ENCODE results near the gene AP4M1. TPM values are rescaled to one million over a fixed set of nuclear protein-coding genes. Genes with fewer than 3 reads are reported as not detected.

The AP4M1 gene
- total and polyA plus RNA-seq, 9 of the 15 experiments (the other 6 are each of a cell fraction or from before 2014, with no cell fraction given) = 1.3 to 30.9 (median 14.1) TPM

GRCh38 chr7:100071018-100071723 is 30.3 kb upstream of the AP4M1 start (continued):
- TF ChIP-seq CBX5 (IDR thresholded peaks at IDR 0.05; ENCODE audit: borderline replicate concordance, low read depth) = peak; percentile 92; the same call in 1 of the 2 replicates
- no peak for TF ChIP-seq CREB5 (CRISPR knock-in tag; IDR thresholded peaks at IDR 0.05)
- no peak for TF ChIP-seq ZFP30 (CRISPR knock-in tag; IDR thresholded peaks at IDR 0.05; ENCODE audit: borderline replicate concordance)
- TF ChIP-seq ZNF707 (CRISPR knock-in tag; conservative IDR thresholded peaks at IDR 0.05) = no peak
- TF ChIP-seq ZNF75A (CRISPR knock-in tag; IDR thresholded peaks at IDR 0.05) = peak; percentile 99
- no peak for TF ChIP-seq ZNF174 (CRISPR knock-in tag; IDR thresholded peaks at IDR 0.05)
- TF ChIP-seq CBX1 (IDR thresholded peaks at IDR 0.05; ENCODE audit: low read depth) = peak; percentile 85; the same call in 1 of the 2 replicates
- TF ChIP-seq SUPT5H (IDR thresholded peaks at IDR 0.05) = peak; percentile 56; the same call in 1 of the 2 replicates
- TF ChIP-seq HMBOX1 (IDR thresholded peaks at IDR 0.05) = no peak
- peak; percentile 85 for TF ChIP-seq RBM25 (IDR thresholded peaks at IDR 0.05; ENCODE audit: low read depth, low read length, severe bottlenecking)
- peak; percentile 97 for TF ChIP-seq XRCC3 (IDR thresholded peaks at IDR 0.05)
- TF ChIP-seq PTBP1 (IDR thresholded peaks at IDR 0.05; ENCODE audit: low read depth, low read length) = 0 out of 2 replicates have a peak, but pooled peaks have one; percentile 70
- peak; percentile 80 for TF ChIP-seq ZEB2 (IDR thresholded peaks at IDR 0.05)
- peak; percentile 61 for TF ChIP-seq POLR2B (IDR thresholded peaks at IDR 0.05; ENCODE audit: low read depth, partially characterized antibody)
- 0 out of 2 replicates have a peak, but pooled peaks have one; percentile 22 for TF ChIP-seq EP400 (IDR thresholded peaks at IDR 0.05)
- TF ChIP-seq MAFG (tag; conservative IDR thresholded peaks at IDR 0.05) = no peak
- TF ChIP-seq AFF1 (IDR thresholded peaks at IDR 0.05; ENCODE audit: low read depth in 1 of 2, partially characterized antibody in 2 of 2) = peak in 1 of 2 experiments; percentile 52
- TF ChIP-seq MXD1 (CRISPR knock-in tag; IDR thresholded peaks at IDR 0.05; ENCODE audit: borderline replicate concordance, poor library complexity, severe bottlenecking) = no peak
- no peak for TF ChIP-seq USF1 (CRISPR knock-in tag; IDR thresholded peaks at IDR 0.05)
- peak in 1 of 2 experiments; percentile 63; a peak in 2 of 4 replicates for TF ChIP-seq ARNT (IDR thresholded peaks at IDR 0.05)
- TF ChIP-seq LEF1 (IDR thresholded peaks at IDR 0.05) = 0 out of 2 replicates have a peak, but pooled peaks have one; percentile 39
- TF ChIP-seq ZC3H11A (IDR thresholded peaks at IDR 0.05; ENCODE audit: low read depth, low read length) = 0 out of 2 replicates have a peak, but pooled peaks have one; percentile 46

Measured in K562 (cell line).